ENCODE measurements around the gene C1S.

DNA sequence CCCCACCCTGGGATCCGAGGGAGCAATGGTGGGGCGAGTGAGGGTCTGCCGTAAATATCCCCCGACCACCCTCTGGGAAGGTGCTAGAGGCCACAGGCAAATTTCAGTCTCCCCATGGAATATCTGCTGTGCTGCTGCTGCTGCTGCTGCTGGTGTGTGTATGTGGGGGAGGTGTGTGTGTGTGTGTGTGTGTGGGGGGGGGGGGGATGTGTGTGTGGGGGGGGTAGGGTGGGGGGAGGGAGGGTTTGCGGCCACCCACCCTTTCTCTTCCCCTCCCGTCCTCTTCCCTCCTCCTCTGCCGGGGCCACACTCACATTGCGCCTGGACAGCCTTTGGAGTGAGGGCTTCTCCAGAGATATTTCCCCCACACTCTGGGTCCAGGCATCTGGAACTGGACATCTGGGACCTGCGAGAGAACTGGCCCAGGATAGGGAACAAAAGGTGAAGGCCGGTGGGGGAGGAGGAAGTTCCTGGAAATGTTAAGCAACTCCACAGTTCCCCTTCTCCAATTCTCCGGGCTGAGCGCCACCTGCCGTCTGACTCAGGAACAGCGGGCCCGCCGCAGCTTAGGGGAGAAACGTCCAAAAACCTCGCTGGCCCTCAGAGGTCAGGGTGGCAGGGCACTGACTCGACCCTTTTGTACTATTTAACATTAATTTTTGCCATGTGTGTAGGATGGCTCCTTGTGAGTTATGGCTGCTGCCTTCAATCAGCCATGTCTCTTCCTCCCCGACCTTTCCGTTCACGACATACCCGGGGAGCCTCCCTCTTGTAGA is 48.5 kb downstream of the C1S start, which contains the start of gene C1RL:
- TF ChIP-seq CTCF (IDR thresholded peaks at IDR 0.05) (peak; percentile 94 to 99 (median 96)), POLR2A (IDR thresholded peaks at IDR 0.05) (peak in 1 of 2 donors; percentile 34)
